Stimulated activated CD8-positive, alpha-beta memory T cell treated with anti-CD3 and anti-CD28 coated beads, Interleukin-15, amount 100 ng/mL, for 48 hours (primary cell): Measurements from ENCODE around the gene FCRLA.
A peak's percentile ranks its signal among the peaks of the same experiment; 100 is the strongest.

ENCODE experiments used
- DNase-seq, 2 donors: peaks; one replicate each; pipeline ENCODE4 v3.0.0-alpha.2; 2020; ENCODE audit warnings: low read depth in 2 of 2

Gene FCRLA

GRCh38 chr1:161731981-161732718 is 25.1 kb downstream of the FCRLA start:
- DNase-seq: no peak

- no peak for DNase-seq
Observed at GRCh38 chr1:161733526-161733925, 26.5 kb downstream of the FCRLA start.

GRCh38 chr1:161735837-161736236 is 28.8 kb downstream of the FCRLA start:
- no peak for DNase-seq

GRCh38 chr1:161736335-161736969 is 29.4 kb downstream of the FCRLA start:
- DNase-seq: peak in 1 of 2 donors; percentile 24

- DNase-seq: no peak
Observed at GRCh38 chr1:161737625-161738024, 30.6 kb downstream of the FCRLA start.

GRCh38 chr1:161738627-161739287 is 31.7 kb downstream of the FCRLA start:
- DNase-seq: peak; percentile 44 to 58

- DNase-seq: no peak
Observed at GRCh38 chr1:161739865-161740566, 33.0 kb downstream of the FCRLA start.

GRCh38 chr1:161740921-161741320 is 33.9 kb downstream of the FCRLA start:
- DNase-seq: no peak

GRCh38 chr1:161743231-161743630 is 36.2 kb downstream of the FCRLA start:
- DNase-seq: no peak

GRCh38 chr1:161747801-161748200 is 40.8 kb downstream of the FCRLA start:
- no peak for DNase-seq

GRCh38 chr1:161749509-161750407 is 42.7 kb downstream of the FCRLA start, which contains the start of gene DUSP12:
Gene DUSP12 (plus strand): TSS chr1:161749786. CDS start chr1:161749802, 16 bp downstream.
- peak; percentile 85 to 87 for DNase-seq

GRCh38 chr1:161763522-161764098 is 56.6 kb downstream of the FCRLA start:
- DNase-seq: no peak
